HepG2 (cell line): Measurements from ENCODE around the gene TRA2B. TPM values are rescaled to one million over a fixed set of nuclear protein-coding genes. Genes with fewer than 3 reads are reported as not detected.

ENCODE experiments used
- ARNT ChIP-seq: fragments of 450-650 bp; IDR thresholded peaks from 2 replicates; pipeline ENCODE4 v1.6.1; 2017
- ATAD3A ChIP-seq: sonication (generic); formaldehyde crosslinking; IDR thresholded peaks from 2 replicates; pipeline ENCODE4 v1.4.0; 2020; ENCODE audit warnings: missing genetic modification reagents
- DZIP1 ChIP-seq: sonication (generic); formaldehyde crosslinking; IDR thresholded peaks from 2 replicates; pipeline ENCODE4 v1.5.0; 2020; ENCODE audit warnings: mild to moderate bottlenecking, missing genetic modification reagents
- HINFP ChIP-seq: sonication (generic); formaldehyde crosslinking; IDR thresholded peaks from 2 replicates; pipeline ENCODE4 v1.4.0; 2020; ENCODE audit warnings: low read depth, mild to moderate bottlenecking, missing genetic modification reagents
- HNF4A ChIP-seq: sonication (generic); formaldehyde crosslinking; IDR thresholded peaks from 2 replicates; pipeline ENCODE4 v1.4.0; 2020; ENCODE audit warnings: missing genetic modification reagents
- JUND ChIP-seq: sonication (generic); formaldehyde crosslinking; IDR thresholded peaks from 2 replicates; pipeline ENCODE4 v1.8.0; 2022; ENCODE audit warnings: mild to moderate bottlenecking, missing genetic modification reagents
- NFIC ChIP-seq: IDR thresholded peaks from 2 replicates; pipeline ENCODE4 v1.6.1; 2012; ENCODE audit warnings: mild to moderate bottlenecking, low read length, inconsistent platforms
- POLR2AphosphoS5 ChIP-seq: IDR thresholded peaks from 2 replicates; pipeline ENCODE4 v1.6.1; 2012; ENCODE audit warnings: low read depth, low read length
- PPARG ChIP-seq: conservative IDR thresholded peaks from 2 replicates; pipeline ENCODE4 v1.6.1; 2016; ENCODE audit warnings: missing biosample characterization, missing genetic modification reagents
- PRPF4 ChIP-seq: fragments of 200-400 bp; formaldehyde crosslinking; IDR thresholded peaks from 2 replicates; pipeline ENCODE4 v1.6.1; 2016; ENCODE audit warnings: low read length, low read depth; ENCODE audit not compliant: poor library complexity, severe bottlenecking
- RARG ChIP-seq: sonication (generic); formaldehyde crosslinking; IDR thresholded peaks from 2 replicates; pipeline ENCODE4 v1.4.0; 2020; ENCODE audit warnings: low read depth, mild to moderate bottlenecking, missing genetic modification reagents
- SATB2 ChIP-seq: sonication (generic); formaldehyde crosslinking; IDR thresholded peaks from 2 replicates; pipeline ENCODE4 v1.5.0; 2020; ENCODE audit warnings: missing genetic modification reagents
- STAT5B ChIP-seq: sonication (generic); formaldehyde crosslinking; IDR thresholded peaks from 2 replicates; pipeline ENCODE4 v1.4.0; 2020; ENCODE audit warnings: missing genetic modification reagents
- TCF7L2 ChIP-seq: IDR thresholded peaks from 2 replicates; pipeline ENCODE4 v1.6.1; 2011; ENCODE audit warnings: mild to moderate bottlenecking, low read depth, low read length, moderate library complexity
- ZFAT ChIP-seq: sonication (generic); formaldehyde crosslinking; conservative IDR thresholded peaks from 2 replicates; pipeline ENCODE4 v1.8.1; 2023; ENCODE audit warnings: missing genetic modification reagents, inconsistent platforms
- ZMAT3 ChIP-seq: sonication (generic); formaldehyde crosslinking; conservative IDR thresholded peaks from 2 replicates; pipeline ENCODE4 v1.7.0; 2021; ENCODE audit warnings: missing genetic modification reagents
- ZNF124 ChIP-seq: sonication (generic); formaldehyde crosslinking; IDR thresholded peaks from 2 replicates; pipeline ENCODE4 v1.4.0; 2020; ENCODE audit warnings: missing genetic modification reagents
- ZNF136 ChIP-seq: sonication (generic); formaldehyde crosslinking; IDR thresholded peaks from 2 replicates; pipeline ENCODE4 v1.8.1; 2022; ENCODE audit warnings: low read depth, mild to moderate bottlenecking, moderate library complexity, missing genetic modification reagents
- ZNF30 ChIP-seq: sonication (generic); formaldehyde crosslinking; IDR thresholded peaks from 2 replicates; pipeline ENCODE4 v1.5.0; 2020; ENCODE audit warnings: mild to moderate bottlenecking, missing genetic modification reagents
- ZNF598 ChIP-seq: sonication (generic); formaldehyde crosslinking; IDR thresholded peaks from 2 replicates; pipeline ENCODE4 v1.5.1; 2020; ENCODE audit warnings: mild to moderate bottlenecking, missing genetic modification reagents, borderline replicate concordance
- ZNF614 ChIP-seq: IDR thresholded peaks from 2 replicates; pipeline ENCODE4 v1.6.1; 2018; ENCODE audit warnings: missing biosample characterization, missing genetic modification reagents, inconsistent platforms, borderline replicate concordance
- polyA plus RNA-seq, 8 experiments: library from polyadenylated mRNA; depleted of rRNA in 3 of 8; stranded (reverse) in 7 of 8; unstranded in 1 of 8; fragments of >200 nt; fragmentation: Illumina TruSeq in 4 of 8; extraction: Trizol in 4 of 8; gene quantifications; 2 replicates each; pipeline versions ENCODE4 v1.2.1 to v1.2.3, GENCODE V29; 2011 to 2016; ENCODE audit warnings: low read depth in 4 of 8, missing spikeins in 1 of 8, mixed read lengths in 1 of 8; ENCODE audit not compliant: insufficient read depth in 1 of 8
- total RNA-seq, 5 experiments: library from RNA; depleted of rRNA; stranded (reverse); fragments of >200 nt; fragmentation: Illumina TruSeq; extraction: Trizol; gene quantifications; 2 replicates each; pipeline ENCODE4 v1.2.3, GENCODE V29; 2016; ENCODE audit warnings: low read depth in 1 of 5
- TF ChIP-seq, protein P1 (sequence below): sonication (generic); formaldehyde crosslinking; IDR thresholded peaks from 2 replicates; pipeline ENCODE4 v1.4.0; 2020; ENCODE audit warnings: low read depth, mild to moderate bottlenecking, missing genetic modification reagents
- TF ChIP-seq, protein P2 (sequence below): IDR thresholded peaks from 2 replicates; pipeline ENCODE4 v1.6.1; 2018; ENCODE audit warnings: missing genetic modification reagents

TRA2B gene
- total and polyA plus RNA-seq, 2 of the 13 experiments (the other 11 are each of a cell fraction or from before 2014, with no cell fraction given): 105 to 241 TPM

DNA sequence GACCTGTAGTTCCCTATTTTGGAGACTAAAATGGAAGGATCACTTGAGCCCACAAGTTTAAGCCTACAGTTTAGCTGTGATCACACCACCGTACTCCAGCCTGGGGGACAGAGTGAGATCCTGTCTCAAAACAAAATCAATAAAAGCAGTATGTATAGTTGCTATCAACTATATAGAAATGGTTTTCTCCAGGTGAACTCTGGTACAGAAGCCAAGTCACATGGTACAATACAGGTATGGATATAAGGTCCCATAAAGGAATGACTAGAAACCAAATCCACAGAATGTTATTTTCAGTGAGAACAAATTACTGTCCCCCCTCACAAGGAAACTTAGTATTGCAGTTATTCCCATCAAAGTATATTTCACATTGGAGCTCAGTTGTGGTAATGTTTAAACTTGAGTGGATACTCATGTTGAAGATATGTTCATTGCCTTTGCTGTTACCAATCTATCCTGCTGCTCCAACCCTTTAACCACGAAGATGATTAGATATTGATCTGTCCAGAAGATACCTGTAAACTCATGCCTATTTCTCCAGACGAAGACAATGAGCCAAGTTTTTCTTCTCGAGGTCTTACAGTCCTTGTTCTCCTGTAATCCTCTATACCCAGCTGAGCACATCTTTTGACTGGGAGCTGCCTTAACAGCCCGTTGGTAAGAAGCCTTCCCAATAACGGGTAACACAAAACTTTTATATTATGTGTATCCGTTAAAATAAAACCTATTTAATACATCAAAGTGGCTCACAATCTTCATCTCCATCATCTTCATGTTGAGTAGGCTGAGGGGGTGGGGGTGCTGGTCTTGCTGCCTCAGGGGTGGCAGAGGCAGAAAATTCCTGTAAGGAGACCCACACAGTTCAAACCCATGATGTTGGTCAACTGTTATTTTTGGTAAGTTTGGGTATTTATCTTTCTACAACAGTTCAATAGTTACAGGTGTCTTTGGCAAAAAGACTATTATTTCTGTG lies 24.6 kb downstream of the TRA2B start (continued):
- TF ChIP-seq DZIP1: no peak
- TF ChIP-seq STAT5B (CRISPR knock-in tag): no peak
- TF ChIP-seq ZNF30 (CRISPR knock-in tag): no peak
- TF ChIP-seq SATB2 (CRISPR knock-in tag): no peak
- TF ChIP-seq PRPF4: no peak
- no peak for TF ChIP-seq ZNF124 (CRISPR knock-in tag)
- TF ChIP-seq RARG (CRISPR knock-in tag): no peak
- 0 out of 2 replicates have a peak, but pooled peaks have one; percentile 15 for TF ChIP-seq NFIC
- TF ChIP-seq ARNT: no peak
- TF ChIP-seq ZNF136 (CRISPR knock-in tag): no peak
- TF ChIP-seq POLR2AphosphoS5: peak; percentile 58
- no peak for TF ChIP-seq JUND (CRISPR knock-in tag)
- TF ChIP-seq, protein P1, sequence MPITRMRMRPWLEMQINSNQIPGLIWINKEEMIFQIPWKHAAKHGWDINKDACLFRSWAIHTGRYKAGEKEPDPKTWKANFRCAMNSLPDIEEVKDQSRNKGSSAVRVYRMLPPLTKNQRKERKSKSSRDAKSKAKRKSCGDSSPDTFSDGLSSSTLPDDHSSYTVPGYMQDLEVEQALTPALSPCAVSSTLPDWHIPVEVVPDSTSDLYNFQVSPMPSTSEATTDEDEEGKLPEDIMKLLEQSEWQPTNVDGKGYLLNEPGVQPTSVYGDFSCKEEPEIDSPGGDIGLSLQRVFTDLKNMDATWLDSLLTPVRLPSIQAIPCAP (CRISPR knock-in tag): no peak
- TF ChIP-seq ZNF614: no peak
- no peak for TF ChIP-seq PPARG (CRISPR knock-in tag)
- no peak for TF ChIP-seq ZNF598 (CRISPR knock-in tag)
- TF ChIP-seq, protein P2, sequence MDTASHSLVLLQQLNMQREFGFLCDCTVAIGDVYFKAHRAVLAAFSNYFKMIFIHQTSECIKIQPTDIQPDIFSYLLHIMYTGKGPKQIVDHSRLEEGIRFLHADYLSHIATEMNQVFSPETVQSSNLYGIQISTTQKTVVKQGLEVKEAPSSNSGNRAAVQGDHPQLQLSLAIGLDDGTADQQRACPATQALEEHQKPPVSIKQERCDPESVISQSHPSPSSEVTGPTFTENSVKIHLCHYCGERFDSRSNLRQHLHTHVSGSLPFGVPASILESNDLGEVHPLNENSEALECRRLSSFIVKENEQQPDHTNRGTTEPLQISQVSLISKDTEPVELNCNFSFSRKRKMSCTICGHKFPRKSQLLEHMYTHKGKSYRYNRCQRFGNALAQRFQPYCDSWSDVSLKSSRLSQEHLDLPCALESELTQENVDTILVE (CRISPR knock-in tag): no peak
- TF ChIP-seq HINFP (CRISPR knock-in tag): no peak
- no peak for TF ChIP-seq ATAD3A (CRISPR knock-in tag)
- TF ChIP-seq TCF7L2: no peak
- TF ChIP-seq ZMAT3: no peak
- TF ChIP-seq ZFAT: no peak
- no peak for TF ChIP-seq HNF4A (CRISPR knock-in tag)
